H1 (cell line): Measurements from ENCODE around the gene ZFYVE27. TPM values are rescaled to one million over a fixed set of nuclear protein-coding genes. Genes with fewer than 3 reads are reported as not detected.

Experiments
- CBX5 ChIP-seq: fragments of 300-800, 300-1000 bp; sonication (generic); IDR thresholded peaks from 2 replicates; pipeline ENCODE4 v1.7.1; 2016; ENCODE audit warnings: antibody characterized with exemption, low read length, low read depth
- JUND ChIP-seq: IDR thresholded peaks from 2 replicates; pipeline ENCODE4 v1.6.1; 2011; ENCODE audit warnings: mild to moderate bottlenecking, improper control_type of control experiment, low read length
- RFX5 ChIP-seq: IDR thresholded peaks from 2 replicates; pipeline ENCODE4 v1.6.1; 2011; ENCODE audit warnings: low read depth, low read length, improper control_type of control experiment, borderline replicate concordance
- TAF7 ChIP-seq: optimal IDR thresholded peaks from 2 replicates; pipeline ENCODE3; 2011; ENCODE audit warnings: low read depth, mild to moderate bottlenecking, inconsistent platforms, low read length, moderate library complexity, borderline replicate concordance
- TBP ChIP-seq: IDR thresholded peaks from 2 replicates; pipeline ENCODE4 v1.6.1; 2011; ENCODE audit warnings: low read depth, low read length, improper control_type of control experiment
- TEAD4 ChIP-seq: IDR thresholded peaks from 2 replicates; pipeline ENCODE4 v1.6.1; 2012; ENCODE audit warnings: low read depth, low read length, inconsistent platforms, mixed read lengths
- polyA plus RNA-seq, 7 experiments: library from polyadenylated mRNA; depleted of rRNA in 3 of 7; stranded (reverse) in 5 of 7; unstranded in 2 of 7; fragments of >200 nt in 5 of 7; fragments of 200-250 nt in 2 of 7; gene quantifications; 1 replicate in 5 of 7; 2 replicates in 1 of 7; 4 replicates in 1 of 7; pipeline versions ENCODE4 v1.2.1 to v1.2.3, GENCODE V29; 2011 to 2013; ENCODE audit warnings: missing spikeins in 2 of 7, mixed read lengths in 2 of 7
- total RNA-seq: library from RNA; stranded (reverse); fragmentation: NEBNext Ultra II Directional; extraction: Animal tissue kit (Norgen Biotek cat#: 25700); gene quantifications from 2 replicates; pipeline ENCODE4 v1.2.1, GENCODE V29; 2021

ZFYVE27 gene
- total and polyA plus RNA-seq, 2 of the 8 experiments (the other 6 are each of a cell fraction or from before 2014, with no cell fraction given), result 16.6 to 19.8 TPM

DNA sequence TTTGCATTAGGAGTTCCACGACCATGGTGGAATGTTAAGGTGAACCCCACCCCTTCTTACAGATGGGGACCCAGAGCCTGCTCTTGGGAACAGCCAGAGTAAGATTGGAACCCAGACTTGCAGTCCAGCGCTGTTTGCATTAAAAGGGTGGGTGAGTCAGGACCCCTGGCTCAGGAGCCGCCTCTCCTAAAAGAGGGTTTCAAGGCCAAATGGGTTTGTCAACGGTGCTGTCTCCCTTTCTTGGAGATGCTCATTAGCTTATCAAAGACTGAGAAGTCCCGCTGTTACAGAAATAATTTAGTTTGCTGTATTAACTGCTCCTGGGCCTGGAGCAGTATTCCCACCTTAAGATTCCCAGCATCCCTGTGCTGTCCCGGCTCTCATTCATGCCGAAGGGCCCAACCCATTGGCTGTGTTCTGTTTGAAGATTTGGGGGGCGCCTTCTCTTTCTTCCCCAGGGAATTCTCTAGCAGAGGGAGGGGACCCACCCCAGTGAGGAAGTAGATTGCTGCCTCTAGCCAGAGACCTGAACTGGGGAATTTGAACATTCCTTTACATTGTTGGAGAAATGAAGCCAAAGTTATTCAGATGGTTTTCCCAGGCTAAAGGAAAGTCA lies 21.6 kb upstream of the ZFYVE27 start (continued):
- no peak for TF ChIP-seq CBX5
- TF ChIP-seq TEAD4, result no peak
- TF ChIP-seq TBP, result no peak
- TF ChIP-seq TAF7, result no peak
- no peak for TF ChIP-seq RFX5
- TF ChIP-seq JUND, result no peak
